ENCODE results near the gene MCRIP2.

Gene MCRIP2

DNA sequence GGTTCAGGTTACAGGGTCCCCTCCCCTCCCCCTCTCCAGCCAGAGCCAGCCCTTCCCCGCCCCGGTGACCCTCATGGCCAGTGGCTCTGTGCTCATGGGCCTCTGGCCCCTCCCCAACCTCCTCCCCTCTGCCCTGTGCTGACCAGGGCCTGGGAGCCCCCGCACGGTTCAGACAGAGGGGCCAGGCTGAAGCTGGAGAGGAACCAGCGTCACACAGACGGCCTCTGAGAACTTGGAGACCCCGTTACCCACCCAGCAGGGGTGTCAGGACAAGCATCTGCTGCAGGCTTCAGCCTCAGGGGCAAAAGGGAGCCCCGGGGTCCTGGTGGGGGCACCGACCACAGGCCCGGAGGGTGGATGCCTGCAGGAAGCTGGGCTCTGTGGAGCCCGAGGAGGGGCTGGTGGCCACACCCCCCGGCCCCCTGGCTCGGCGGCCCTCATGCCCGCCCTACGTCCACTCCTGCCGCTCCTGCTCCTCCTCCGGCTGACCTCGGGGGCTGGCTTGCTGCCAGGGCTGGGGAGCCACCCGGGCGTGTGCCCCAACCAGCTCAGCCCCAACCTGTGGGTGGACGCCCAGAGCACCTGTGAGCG lies 10.7 kb upstream of the MCRIP2 start, which contains the start of gene WFIKKN1:
Gene WFIKKN1 (plus strand): TSS at position 171 of the 591 bp plus-strand sequence. CDS start 269 bp downstream, at position 440.
- peak; percentile 70 for DNase-seq

DNA sequence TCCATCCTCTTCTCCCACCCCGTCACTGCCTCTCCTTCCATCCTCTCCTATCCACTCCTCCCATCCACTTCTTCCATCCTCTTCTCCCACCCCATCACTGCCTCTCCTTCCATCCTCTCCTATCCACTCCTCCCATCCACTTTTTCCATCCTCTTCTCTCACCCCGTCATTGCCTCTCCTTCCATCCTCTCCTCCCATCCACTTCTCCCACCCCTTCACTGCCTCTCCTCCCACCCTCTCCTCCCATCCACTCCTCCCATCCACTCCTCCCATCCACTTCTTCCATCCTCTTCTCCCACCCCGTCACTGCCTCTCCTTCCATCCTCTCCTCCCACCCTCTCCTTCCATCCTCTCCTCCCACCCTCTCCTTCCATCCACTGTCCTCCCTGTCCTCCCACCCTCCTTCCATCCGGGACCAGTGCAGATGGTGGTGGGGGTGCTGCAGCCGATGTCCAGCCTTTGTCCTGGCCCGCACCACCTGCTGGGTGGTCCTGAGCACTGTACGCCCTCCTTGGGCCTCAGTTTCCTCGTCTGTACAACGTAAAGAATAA lies 9.7 kb upstream of the MCRIP2 start:
- DNase-seq, result no peak

DNA sequence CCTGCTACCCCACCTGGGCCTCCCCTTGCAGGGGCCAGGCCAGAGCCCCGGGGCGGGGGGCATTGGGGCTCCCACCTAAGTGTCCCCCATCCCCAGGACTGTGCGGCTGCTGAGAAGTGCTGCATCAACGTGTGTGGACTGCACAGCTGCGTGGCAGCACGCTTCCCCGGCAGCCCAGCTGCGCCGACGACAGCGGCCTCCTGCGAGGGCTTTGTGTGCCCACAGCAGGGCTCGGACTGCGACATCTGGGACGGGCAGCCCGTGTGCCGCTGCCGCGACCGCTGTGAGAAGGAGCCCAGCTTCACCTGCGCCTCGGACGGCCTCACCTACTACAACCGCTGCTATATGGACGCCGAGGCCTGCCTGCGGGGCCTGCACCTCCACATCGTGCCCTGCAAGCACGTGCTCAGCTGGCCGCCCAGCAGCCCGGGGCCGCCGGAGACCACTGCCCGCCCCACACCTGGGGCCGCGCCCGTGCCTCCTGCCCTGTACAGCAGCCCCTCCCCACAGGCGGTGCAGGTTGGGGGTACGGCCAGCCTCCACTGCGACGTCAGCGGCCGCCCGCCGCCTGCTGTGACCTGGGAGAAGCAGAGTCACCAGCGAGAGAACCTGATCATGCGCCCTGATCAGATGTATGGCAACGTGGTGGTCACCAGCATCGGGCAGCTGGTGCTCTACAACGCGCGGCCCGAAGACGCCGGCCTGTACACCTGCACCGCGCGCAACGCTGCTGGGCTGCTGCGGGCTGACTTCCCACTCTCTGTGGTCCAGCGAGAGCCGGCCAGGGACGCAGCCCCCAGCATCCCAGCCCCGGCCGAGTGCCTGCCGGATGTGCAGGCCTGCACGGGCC lies 8.9 kb upstream of the MCRIP2 start:
- DNase-seq, result no peak

DNA sequence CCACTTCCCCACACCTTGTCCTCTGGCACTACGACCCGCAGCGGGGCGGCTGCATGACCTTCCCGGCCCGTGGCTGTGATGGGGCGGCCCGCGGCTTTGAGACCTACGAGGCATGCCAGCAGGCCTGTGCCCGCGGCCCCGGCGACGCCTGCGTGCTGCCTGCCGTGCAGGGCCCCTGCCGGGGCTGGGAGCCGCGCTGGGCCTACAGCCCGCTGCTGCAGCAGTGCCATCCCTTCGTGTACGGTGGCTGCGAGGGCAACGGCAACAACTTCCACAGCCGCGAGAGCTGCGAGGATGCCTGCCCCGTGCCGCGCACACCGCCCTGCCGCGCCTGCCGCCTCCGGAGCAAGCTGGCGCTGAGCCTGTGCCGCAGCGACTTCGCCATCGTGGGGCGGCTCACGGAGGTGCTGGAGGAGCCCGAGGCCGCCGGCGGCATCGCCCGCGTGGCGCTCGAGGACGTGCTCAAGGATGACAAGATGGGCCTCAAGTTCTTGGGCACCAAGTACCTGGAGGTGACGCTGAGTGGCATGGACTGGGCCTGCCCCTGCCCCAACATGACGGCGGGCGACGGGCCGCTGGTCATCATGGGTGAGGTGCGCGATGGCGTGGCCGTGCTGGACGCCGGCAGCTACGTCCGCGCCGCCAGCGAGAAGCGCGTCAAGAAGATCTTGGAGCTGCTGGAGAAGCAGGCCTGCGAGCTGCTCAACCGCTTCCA lies 8.1 kb upstream of the MCRIP2 start:
- no peak for DNase-seq

DNA sequence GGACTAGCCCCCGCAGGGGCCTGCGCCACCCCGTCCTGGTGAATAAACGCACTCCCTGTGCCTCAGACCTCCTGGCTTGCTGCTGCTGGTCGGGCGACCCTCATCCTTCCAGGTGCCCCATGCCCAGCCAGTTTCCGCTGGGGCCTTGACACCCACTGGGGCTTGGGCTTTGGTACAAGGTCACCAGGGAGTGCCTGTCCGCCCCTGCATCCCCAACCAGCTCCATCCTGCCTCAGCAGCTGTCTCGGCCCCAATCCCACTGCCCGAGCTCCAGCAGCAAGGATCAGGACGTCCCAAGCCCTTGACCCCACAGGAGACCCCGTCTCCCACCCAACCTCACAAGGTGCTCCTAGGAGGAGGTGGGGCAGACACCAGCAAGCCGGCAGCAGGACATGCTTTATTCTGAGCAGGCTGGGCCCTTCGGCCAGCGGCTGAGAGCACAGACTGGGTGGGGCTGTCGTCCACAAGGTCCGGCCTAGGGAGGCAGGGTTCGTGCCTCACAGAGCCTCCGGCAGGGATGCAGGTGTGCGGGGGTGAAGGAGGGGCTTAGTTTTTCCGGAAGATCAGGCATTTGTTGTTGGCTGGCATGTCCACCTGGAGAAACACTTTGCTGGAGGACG lies 7.5 kb upstream of the MCRIP2 start:
- DNase-seq, result no peak

DNA sequence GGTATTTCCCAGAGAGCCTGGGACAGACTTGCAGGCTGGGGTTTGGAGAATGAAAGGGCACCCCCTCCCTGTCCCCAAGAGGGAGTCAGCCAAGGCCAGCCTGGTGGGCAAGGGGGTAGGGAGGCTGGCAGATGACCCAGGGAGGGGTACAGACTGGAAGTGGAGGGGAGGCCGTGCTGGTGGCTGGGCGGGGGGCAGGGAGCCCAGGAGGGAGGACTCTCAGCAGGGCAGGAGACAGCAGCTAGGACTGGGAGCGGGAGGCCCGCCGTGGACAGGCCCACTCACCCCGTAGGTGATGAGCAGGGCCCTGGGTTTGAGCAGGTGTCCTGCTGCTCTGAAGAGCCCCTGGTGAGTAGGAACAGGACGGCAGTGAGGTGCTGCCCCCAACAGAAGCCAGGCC lies 6.6 kb upstream of the MCRIP2 start:
- no peak for DNase-seq

DNA sequence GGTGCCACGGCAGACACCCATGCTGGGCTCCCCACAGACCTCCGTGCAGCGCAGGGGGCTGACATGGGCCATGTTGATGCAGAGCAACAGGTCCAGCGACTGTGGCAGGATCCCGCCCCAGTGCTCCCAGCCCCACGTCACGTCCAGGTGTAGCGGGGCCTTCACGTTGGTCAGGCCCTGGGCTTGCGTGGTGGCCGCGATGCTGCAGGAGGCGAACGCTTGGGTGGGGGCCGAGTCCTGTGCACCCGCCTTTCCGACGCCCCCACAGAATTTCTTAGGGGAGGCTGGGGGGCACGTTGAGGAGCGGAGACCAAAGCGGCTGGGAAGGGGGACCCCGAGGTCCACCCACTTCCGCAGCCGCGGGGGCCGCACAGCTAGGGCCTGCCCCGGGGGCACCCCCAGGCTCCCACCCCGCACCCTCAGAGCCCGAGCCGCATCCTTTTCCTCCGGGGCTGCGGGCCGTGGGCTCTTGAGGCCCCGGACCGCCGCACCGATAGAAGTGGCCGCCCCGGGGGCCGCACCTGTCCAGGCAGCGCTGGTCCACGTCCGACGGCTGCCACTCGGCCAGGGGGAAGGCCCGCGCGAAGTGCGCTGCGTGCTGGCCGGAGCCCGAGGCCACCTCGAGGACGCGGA lies 5.9 kb upstream of the MCRIP2 start:
- no peak for DNase-seq

DNA sequence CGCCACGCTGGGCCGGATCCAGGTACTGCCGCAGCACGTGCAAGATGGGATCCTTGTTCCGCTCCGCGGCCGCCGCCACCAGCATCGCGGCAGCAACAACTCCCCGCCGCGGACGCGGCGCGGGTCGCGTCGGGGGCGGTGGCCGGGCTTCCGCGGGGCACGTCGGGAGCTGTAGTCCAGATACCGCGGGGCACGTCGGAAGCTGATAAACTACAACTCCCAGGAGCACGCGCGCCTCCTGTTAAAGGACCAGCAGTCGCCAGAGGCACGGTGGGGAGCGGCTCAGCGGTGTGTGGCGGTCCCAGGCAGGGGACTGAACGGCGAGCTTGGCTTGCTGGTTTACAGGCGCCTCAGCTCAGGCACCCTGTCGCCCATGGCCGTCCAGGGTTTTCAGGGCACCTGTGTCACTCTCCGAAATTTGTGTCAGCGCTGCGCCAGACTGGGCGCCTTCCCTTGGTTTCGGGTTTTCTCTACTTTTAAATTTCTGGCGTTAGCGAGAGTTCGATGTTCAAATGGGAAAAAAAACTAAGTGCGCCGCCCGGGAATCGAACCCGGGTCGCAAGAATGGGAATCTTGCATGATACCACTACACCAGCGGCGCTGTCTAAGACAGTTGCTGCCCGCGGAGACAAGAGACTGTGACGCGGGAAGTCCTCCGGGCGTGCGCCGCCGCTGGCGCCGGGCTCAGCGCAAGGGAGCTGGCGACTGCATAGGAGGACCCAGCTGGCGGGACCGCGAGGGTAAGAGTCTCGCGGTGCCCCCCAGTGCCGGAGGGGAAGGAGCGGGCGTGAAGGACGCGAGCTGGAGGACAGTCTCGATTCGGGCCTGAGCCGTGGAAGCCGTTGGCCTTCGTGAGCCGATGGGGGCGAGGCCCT lies 5.2 kb upstream of the MCRIP2 start, which contains the start of gene METTL26:
Gene METTL26 (minus strand): TSS at position 100 of the 875 bp plus-strand sequence. CDS start 15 bp downstream, at position 85.
- peak; percentile 98 for DNase-seq

DNA sequence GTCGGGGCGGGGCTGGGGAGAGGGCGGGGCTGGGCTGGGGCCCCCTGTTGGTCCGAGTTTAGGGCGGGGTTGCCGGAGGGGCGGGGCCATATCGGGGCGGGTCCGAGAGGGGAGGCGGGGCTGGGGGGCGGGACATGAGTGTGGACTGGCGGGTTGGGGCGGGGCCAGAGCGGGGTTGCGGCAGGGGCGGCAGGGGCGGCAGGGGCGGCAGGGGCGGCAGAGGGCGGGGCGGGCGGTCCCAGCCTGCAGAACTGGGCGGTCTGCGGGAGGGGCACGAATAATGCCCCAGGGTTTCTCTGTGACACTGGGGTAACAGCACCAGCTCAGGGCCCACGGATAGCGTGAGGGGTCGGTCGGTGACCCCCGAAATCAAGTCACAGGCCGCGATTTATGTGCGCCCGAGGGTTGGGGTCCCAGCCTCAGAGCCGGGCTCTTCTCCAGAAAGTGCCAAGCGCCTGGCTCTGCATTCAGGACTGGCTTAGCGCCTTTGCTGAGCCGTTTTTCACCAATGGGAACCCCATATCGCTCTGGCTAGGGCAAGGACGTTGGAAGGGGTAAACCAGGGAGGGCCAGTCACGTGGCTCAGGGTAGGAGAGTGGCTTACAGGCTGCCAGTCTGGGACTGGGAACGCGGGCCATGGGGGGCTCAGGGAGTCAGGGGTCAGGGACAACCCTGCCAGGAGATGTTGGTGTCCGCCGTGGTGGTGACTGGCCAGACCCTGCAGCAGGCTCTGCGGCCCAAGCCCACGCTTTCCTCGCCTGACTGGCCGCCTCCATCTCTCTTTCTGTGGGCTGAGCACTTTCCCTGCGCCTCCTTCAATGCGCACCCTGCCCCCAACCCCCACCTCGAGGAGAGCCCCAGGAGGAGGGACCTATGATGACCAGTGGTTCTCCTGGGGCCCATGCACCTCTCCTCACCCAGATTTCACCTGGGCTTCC lies 4.3 kb upstream of the MCRIP2 start:
- DNase-seq, result peak; percentile 68

DNA sequence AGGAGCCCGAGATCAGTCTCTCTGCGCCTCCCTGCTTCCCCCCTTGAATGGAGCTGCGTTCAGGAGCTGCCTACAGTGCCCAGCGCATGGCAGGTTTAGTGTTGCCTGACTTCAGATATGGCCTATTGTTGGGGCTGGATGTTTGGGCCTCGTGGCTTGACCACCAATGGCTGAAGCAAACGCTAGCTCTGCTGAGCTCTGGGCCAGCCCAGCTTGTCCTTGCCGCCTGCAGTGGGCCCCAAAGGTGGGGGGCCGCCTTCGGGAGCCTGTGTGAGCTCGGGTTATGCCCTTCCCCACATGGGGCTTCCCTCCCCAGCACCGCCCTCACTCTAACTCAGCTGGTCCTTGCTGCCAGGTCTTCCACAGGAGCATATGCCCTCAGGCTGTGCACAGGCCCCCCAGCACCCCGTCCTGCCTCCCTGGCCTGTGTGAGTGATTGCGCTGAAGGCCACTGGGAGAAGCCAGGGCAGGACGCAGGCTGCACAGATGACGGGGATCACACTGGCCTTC lies 3.5 kb upstream of the MCRIP2 start:
- DNase-seq, result no peak

DNA sequence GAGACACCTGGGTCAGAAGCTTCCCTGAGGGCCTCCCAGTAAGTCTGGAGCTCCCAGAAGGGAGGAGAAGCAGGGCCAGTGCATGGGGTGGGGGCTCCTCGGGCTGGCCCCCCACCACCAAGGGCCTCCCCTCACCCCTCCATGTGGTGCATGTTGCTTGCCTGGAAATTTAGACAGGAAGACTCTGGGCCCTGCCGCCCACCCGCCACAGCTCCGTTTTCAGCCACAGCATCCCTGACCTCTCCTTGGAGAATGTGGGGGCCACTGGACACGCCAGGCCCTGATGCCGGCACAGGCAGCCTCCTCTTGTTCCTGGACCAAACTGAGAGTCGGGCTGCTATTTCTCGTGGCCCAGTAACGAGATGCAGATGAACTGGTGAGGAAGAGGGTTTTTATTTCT lies 2.8 kb upstream of the MCRIP2 start:
- DNase-seq, result no peak

DNA sequence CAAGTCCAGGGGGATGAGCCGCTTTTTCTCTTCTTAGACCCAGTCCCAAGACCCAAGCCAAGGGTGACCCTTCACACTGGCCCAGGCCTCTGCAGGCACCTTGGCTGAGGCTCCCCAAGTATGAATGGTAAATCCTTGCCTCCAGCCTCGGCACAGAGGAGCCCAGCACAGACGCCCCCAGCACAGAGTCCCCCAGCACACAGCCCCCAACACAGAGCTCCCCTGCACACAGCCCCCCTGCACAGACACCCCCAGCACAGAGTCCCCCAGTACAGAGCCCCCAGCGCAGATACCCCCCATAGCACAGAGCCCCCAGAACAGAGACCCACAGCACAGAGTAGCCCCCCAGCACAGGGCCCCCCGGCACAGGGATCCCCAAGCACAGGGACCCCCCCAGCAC lies 1.0 kb upstream of the MCRIP2 start:
- DNase-seq, result no peak

DNA sequence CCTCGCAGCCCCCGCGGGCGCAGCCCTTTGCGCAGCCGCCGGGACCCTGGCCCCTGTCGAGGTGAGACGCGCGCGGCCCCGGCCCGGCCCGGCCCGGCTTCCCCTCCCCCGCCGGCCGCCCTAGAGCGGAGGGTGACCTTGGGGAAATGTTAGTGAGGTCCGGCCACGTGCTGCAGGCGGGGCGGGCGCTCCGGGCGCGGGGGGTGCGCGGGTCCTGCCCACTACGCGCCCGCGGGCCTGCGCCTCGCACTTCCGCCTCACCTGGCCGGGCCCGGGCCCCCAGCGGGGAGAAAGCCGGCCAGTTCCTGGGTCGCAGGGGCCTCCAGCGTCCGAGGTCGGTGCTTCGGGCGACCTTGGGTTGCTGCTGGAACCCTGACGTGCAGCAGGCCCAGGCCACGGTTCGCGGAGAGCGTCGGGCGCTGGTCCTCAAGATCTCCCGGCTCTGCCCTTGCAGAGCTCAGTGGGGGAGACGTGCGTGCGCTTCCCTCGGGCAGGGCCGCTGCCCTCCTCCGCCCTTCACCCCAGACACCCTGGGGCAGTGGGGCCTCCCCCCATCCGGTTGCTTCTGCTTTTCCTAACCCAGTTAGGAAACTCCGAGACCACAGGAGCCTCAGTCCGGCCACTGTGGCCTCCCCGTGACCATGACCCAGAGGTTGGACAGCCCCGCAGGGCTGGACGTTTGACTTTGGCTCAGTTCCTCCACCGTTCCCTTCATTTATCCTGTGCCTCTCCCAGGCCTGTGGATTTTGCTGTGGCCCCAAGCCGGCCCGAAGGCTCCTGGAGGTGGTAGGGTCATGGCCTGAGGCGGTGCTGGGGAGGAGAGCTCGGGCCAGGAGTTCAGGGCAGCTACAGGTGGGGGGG lies 791 bp downstream of the MCRIP2 start:
- DNase-seq, result peak; percentile 66

DNA sequence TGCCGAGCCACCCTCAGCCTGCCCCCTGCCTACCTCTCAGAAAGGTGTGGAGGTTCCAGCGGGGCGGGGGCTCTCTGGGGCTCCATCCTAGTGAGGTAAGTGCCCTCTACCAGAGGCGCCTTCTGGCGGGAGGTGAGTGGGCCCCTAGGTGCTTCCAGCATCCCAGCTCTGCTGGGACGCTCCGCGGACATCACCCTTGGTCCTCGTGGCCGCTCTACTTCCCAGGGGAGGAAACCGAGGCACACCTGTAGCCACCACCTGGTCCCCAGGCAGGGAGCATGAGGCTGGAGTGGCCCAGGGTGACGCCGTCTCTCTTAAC lies 1.4 kb downstream of the MCRIP2 start:
- no peak for DNase-seq

DNA sequence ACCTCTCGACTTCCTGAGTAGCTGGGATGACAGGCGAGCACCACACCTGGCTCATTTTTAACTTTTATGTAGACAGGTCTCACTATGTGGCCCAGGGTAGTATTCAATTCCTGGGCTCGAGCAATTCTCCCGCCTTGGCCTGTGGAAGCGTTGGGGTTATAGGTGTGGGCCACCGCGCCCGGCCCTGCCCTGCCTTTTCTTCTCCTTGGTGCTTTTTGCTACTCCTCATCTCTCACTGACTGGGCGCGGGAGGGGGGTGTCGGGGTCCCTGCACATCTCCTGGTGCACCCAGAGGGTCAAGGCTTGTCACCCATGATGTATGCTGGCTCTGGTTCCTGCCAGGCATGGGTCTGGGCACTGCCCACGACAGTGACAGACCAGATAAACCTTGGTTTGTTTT lies 2.9 kb downstream of the MCRIP2 start:
- DNase-seq, result no peak

DNA sequence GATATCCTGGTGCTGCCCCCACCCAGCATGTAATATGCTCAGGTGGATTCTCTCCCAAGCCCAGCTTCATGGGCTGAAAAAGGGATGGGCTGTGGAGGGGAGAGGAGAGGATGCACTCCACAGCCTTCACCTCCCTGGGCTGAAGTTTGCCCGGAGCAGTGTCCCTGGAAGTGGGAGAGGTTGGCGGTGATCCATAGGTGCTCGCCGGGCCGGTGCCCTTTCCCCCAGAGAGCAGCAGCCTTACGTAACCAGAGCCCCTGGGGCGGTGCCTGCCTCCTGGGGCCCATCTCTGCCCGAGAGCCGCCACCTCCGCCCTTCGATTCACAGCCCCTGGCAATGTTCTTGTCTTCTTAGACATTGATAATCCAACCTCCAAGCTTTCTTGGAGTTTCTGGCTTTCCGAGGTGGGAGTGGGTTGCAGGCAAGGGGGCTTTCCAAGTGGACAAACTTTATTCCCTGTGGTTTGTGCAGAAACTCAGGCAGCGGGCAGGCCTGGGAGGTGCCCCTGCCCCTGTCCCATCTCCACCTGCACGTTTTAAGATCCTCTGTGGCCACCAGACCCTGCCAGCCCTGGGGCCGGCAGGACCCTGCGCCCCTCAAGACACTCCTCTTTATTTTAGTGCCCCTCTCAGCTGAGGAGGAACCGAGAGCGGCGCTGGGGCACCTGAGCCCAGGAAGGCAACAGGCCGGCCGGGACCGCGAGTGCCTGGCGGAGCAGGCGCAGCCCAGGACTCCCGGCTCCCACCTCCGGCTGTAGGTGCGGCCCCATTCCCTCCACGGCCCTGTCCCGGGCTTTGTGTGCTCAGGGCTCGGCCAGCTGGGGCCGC lies 4.4 kb downstream of the MCRIP2 start:
- no peak for DNase-seq

DNA sequence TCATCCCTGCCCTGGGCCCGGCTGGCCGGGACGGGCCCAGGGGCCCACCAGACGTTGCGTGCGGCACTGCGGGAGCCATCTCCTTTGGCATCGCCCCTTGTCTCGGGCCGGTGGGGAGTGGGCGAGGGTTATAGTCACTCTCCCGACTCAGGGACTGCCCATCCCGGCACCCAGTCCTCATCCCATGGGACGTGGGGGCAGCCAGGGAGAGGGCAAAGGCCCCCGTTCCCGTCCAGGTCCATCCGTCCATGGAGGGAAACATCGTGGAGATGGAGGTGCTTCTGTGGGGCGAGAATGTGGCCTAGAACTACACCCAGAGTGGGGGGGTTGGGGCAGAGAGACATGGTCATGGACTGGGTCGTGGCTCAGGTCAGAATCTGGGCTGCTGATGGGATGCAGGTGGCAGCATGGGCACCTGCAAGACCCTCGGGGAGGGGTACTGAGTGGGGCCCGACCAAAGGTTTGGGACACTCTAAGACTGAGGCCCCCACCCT lies 5.1 kb downstream of the MCRIP2 start:
- DNase-seq, result no peak

Measured in right kidney (tissue), 1 donor.